ENCODE data around the gene CALML3. TPM values are rescaled to one million over a fixed set of nuclear protein-coding genes. Genes with fewer than 3 reads are reported as not detected.

CALML3 gene
- total RNA-seq, 2 donors from 2014 or later, result not detected

DNA sequence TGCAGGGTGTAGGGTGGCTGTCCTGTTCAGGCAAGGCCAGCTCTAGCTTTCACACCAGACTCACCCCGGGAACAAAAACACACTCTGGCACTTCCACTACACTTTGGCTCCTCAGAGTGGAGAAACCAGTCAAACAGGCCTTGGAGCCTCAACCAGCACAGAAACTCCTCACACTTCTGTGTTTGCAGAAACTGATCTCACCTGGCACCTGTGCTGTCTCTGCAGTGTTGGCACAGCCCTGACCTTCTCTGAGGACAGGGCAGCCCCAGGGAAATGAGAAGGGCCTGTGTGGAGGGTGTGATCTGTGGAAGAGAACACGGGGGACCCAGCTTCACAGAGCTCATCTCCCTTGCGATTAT is 21.3 kb upstream of the CALML3 start:
- no peak for DNase-seq

DNA sequence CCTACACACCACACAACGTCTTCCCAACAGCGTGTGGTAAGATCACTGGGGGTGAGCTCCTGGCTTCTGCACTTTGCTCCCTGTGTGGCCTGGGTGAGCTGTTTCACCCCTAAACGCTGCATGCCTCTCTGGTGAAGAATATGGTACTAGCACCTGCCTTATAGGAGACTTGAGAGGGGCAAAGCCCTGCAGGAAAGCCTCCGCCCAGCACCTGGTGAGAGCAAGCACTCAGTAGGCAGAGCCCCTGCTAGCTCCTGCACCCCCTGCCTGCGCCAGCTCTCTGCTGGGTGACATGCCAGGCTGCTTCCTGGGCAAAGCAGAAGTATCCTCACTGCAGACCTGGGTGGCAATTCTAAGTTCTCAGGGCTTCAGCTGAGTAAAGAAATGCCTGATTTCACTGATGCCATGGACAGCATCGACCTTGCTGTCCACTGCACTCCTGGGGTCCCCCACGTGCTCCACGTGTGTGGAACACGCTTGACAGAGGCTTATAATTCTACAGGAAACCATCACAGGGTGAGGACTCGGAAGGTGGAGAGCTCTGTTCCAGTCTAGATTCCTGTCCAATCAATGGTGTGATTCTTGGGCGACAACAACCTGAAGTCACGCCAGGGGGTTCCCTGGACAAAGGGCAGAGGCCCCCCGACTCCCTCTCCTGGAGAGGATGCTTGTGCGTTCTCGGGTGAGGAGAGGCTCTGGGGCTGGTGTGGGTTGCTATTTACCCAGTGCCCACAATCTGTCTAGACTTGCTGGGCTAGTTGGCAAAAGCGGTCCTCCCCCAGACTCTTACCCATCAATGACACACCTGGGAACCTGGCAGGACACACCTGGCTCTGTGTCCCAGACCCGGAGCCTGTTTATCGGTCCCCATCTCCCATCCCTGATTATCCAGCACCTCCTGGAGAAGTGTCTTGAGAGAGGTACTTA is 20.4 kb upstream of the CALML3 start:
- intact Hi-C loops (cut with DNase I), result no loop called here
- no peak for ATAC-seq
- DNase-seq, result no peak

More for the DNA sequence above, 21.3 kb upstream of the CALML3 start:
- ATAC-seq, result no peak
- intact Hi-C loops (cut with DNase I), result no loop called here

GRCh38 chr10:5506246-5506645 is 18.5 kb upstream of the CALML3 start:
- intact Hi-C loops (cut with DNase I), result no loop called here
- DNase-seq (no peak), ATAC-seq (no peak)

- DNase-seq (no peak), ATAC-seq (no peak)
- intact Hi-C loops (cut with DNase I), result no loop called here
These were observed 17.8 kb upstream of the CALML3 start for GRCh38 chr10:5506751-5507648.

DNA sequence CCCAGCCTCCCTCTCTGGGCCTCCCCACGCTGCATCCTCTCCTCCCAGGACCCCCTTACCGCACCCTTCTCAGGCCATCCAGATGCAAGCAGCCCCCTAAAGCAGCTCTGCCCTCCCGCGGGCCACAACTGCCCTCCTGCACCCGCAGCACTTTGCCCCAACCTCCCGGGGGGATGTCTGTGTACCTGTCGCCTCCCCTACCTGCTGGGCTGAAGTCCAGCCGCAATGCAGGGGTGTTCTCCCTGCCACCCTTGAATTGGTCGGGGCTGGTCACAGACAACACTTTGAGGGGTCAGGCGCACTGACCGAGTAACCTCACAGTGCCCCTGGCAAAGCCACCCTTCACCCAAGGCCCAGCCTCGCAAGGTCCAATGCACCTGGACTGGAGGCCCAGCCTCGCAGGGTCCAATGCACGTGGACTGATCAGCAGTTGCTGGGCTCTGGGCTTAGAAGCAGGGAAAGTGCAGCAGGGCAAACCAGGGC is 17.1 kb upstream of the CALML3 start:
- DNase-seq, result no peak
- ATAC-seq, result no peak
- intact Hi-C loops (cut with DNase I), result no loop called here

DNA sequence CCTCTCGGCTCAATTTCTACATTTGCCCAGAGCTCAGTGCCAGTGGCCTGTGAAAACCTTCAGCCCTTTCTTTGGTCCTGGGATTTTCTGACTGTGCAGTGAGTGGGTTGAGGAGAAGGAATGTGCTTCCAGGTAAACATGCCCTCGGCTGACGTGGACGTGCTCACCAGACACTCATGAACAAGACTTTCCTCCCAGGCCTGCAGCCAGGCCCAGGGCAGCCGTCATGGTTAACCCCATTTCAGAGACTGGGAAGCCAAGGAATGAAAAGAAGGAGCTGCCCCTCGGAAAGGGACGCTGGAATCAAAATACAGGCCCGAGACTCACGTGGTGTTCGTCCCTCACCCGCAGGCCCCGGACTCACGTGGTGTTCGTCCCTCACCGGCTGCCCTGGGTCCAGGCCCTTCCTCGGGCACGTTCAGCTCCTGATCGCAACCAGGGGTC is 16.6 kb upstream of the CALML3 start:
- peak in 1 of 2 donors; percentile 29 for ATAC-seq
- intact Hi-C loops (cut with DNase I), result no loop called here

DNA sequence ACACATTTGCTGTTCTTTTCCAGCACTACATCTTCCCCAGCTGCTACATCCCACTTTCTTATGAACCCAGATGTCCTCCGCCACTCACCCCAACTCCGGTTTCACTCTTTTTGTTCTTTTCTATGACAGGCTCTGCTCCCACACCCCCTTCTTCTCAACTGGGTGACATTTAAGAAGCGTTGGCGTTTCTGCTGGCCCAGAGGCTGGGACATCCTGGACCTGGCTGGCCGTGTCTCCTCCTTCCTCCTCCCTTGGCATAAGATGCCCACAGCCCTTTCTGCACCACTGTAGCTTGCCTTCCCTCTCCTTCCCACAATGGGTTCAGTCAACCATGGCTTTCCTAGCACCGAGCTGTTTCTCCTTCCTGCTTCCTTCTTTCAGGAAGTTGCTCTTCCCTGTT is 16.0 kb upstream of the CALML3 start:
- DNase-seq (no peak), ATAC-seq (no peak)
- intact Hi-C loops (cut with DNase I), result no loop called here

More for the DNA sequence above, 16.6 kb upstream of the CALML3 start:
- DNase-seq, result no peak

- DNase-seq, result no peak
These were observed 15.5 kb upstream of the CALML3 start for GRCh38 chr10:5509236-5509635.

DNA sequence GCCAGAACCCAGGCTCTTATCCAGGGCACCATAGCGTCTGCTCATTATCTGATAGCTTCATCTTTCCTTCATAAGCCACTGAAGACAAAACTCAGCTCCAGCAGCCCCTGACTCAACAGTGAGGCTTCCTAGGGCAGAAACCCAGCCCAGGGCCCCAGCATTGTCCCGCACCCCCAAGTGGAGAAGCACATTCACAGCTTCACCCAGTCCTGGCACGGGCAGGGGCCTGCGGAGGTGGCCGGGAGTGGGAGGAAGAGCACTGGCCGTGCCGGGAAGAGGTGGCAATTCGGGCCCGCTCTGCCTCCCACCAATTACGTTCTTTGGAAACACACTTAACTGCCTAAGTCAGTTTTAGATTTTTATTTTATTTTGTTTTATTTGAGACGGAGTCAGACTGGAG is 15.1 kb upstream of the CALML3 start:
- no peak for DNase-seq
- ATAC-seq, result no peak
- intact Hi-C loops (cut with DNase I), result no loop called here

More at GRCh38 chr10:5509236-5509635, 15.5 kb upstream of the CALML3 start:
- intact Hi-C loops (cut with DNase I), result no loop called here
- ATAC-seq, result no peak

GRCh38 chr10:5510281-5511072 is 14.3 kb upstream of the CALML3 start:
- no peak for DNase-seq
- intact Hi-C loops (cut with DNase I), result no loop called here
- ATAC-seq, result no peak

DNA sequence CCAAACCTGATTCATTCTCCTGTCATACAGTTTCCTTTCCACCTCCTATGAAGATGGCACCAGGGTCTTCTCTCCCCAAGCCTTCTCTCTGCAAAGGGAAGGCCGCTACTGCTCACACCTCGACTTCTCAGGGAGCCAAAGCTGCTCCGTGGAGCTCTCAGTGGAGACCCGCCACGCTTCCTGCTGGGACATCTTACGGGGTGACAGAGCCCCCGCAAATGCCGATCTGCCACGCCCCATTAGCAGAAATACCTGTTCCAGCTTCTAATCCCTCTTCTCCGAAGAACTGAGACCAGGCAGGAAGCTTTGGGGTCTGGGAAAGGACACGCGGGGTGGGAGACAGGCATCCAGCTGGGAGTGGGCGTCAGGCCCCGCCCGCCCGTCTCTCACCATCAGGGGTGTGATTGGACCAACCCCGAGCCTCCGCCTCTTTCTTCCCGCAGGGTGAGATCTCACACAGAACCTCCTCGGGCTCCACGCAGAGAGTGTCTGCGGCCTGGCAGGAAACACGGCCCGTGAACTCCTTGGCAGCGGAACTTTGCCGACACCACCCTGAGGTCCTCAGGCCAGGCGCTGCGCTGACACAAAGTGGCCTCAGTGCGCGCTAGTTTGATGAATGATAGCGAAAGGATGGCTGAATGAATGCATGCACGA is 13.4 kb upstream of the CALML3 start:
- DNase-seq, result no peak
- ATAC-seq, result no peak
- intact Hi-C loops (cut with DNase I), result no loop called here

DNA sequence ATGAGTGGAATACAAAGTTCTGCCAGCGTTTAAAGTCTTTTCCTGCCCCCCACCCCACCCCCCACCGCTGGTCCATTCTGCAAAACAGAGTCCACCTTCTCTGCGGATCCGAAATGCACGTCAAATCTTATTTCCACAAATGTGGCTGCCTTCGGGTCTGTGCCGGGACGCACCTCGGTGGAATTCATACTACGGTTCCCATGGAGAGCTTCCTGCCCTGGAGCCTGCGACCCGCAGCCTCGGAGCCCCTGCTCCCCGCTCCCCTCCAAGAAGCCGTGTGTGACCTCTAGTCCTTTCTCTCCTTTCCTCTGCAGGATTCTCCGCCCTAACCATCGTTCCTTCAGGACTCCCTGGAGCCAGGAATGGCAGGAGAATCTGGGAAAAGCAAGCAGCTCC is 12.9 kb upstream of the CALML3 start:
- intact Hi-C loops (cut with DNase I), result no loop called here
- DNase-seq, result no peak
- ATAC-seq, result no peak

- intact Hi-C loops (cut with DNase I), result no loop called here
- no peak for ATAC-seq
- no peak for DNase-seq
These were observed 12.4 kb upstream of the CALML3 start for GRCh38 chr10:5512331-5512730.

- intact Hi-C loops (cut with DNase I), result no loop called here
- DNase-seq (no peak), ATAC-seq (no peak)
These were observed 11.7 kb upstream of the CALML3 start for GRCh38 chr10:5512881-5513612.

DNA sequence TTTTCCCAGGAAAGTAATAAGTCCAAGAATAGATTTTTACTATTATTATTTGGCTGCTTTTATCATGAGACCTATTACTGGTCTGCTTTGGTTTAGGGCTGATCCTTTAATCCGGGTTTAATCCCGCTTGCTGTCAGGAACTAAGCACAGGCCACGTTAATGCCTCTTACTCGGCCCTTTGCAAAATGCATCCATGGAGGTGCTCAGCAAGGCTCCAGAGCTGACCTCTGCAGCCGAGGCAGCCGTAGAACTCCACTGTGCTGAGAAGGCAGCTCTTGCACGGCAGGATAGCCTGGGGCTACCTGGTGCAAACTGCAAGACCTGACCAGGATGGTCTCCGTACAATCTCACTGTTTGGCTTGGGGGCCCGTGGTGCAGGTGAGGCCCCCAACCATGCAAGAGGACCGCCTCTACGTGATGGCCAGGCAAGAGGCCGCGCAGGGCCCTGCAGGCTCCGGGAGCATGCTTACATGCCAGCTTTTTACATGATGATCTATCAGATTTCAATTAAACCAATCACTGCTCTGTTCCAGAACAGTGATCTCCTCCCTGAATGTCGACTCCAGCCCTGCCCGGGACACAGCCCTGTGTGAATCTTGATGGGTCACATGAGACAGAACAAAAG is 10.4 kb upstream of the CALML3 start:
- intact Hi-C loops (cut with DNase I), result no loop called here
- DNase-seq, result no peak
- ATAC-seq, result no peak

DNA sequence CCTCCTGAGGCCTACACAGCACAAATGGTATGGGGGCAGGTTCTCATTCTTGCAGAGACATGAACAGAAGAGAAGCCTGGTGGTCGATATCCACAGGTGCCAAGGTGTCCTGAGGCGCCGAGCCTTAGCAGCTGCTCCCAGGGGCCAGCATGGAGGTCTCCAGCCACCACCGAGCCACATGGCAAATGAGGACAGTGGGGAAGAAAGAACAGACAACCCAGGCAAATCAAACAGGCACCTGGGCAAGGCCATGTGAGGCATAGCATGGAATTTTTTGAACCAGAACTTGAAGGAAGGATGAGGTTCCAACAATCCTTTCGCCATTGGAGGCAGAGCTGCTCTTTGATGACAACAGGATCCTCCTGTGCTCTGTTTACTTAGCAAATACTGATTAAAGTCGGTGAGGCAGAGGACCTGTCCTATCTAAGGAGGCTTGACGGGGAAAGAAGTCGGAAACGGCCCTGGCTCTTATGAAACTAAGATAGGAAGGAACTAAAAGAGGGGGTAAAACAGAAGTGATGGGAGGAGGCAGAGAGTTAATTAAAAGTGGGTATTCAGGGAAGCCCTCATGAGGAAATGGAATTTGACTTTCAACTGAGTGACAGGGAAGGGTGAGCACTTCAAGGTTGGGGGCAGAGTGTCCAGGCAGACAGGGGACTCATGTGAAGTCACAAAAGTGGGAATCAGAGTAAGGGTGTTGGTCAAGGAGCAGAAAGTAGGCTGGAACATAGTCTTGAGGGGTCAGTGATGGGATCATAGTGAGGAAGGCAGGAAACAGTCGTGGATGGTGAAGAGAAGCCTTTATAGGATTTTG is 8.6 kb upstream of the CALML3 start:
- intact Hi-C loops (cut with DNase I), result no loop called here
- no peak for ATAC-seq
- DNase-seq, result no peak

DNA sequence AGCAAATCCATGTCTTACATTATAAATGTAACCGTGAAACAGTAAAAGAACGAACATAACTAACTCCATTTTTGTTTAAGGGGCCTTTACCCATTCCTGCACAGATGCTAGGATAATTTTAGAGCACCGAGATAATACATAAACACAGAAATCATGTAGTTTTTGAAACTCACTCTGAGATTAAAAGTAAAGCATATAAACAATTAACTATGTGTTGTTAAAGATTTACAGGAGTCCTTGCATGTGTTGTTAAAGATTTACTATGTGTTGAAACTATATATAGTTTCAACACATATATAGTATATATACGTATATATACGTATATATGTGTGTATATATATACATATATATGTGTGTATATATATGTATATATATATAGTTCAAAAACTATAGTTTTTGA is 7.2 kb upstream of the CALML3 start:
- no peak for ATAC-seq
- DNase-seq, result no peak
- intact Hi-C loops (cut with DNase I), result no loop called here
